Body of pancreas (tissue), 4 donors: ENCODE results near the gene KLF1.

Experiments used
- CTCF ChIP-seq, 7 experiments: fragments of 450-650 bp in 4 of 7; fragments of 200-600 bp in 3 of 7; sonication (generic) in 3 of 7; IDR thresholded peaks; one replicate each; pipeline ENCODE4 v1.5.1; 2016 to 2019; ENCODE audit warnings: antibody characterized with exemption in 7 of 7
- POLR2A ChIP-seq, 3 donors: fragments of 450-650 bp; IDR thresholded peaks; one replicate each; pipeline ENCODE4 v1.6.1; 2016; ENCODE audit warnings: antibody characterized with exemption in 3 of 3, mild to moderate bottlenecking in 2 of 3

GRCh38 chr19:12840091-12841079 lies 46.6 kb downstream of the KLF1 start:
- TF ChIP-seq POLR2A (IDR thresholded peaks at IDR 0.05) (no peak), CTCF (IDR thresholded peaks at IDR 0.05) (no peak)
